Bronchial epithelial cell (primary cell): ENCODE results near the gene DRG2. TPM values are rescaled to one million over a fixed set of nuclear protein-coding genes. Genes with fewer than 3 reads are reported as not detected.

Source experiments
- DNase-seq: peaks from one replicate; pipeline ENCODE4 v3.0.0-alpha.2; 2010; ENCODE audit warnings: low read depth
- FAIRE-seq: peaks from 2 replicates; lab custom pipeline; 2011; peaks lifted over from hg19 to GRCh38; lab: Jason Lieb, UNC
- H3K27me3 ChIP-seq: 2 replicates; pipeline ENCODE4 v1.5.1; 2011; ENCODE audit warnings: low read length; ENCODE audit not compliant: control insufficient read depth, insufficient read depth
- H3K36me3 ChIP-seq: 2 replicates; pipeline ENCODE4 v1.5.1; 2011; ENCODE audit warnings: low read length; ENCODE audit not compliant: control insufficient read depth, insufficient read depth
- H3K4me3 ChIP-seq: 2 replicates; pipeline ENCODE4 v1.5.1; 2011; ENCODE audit warnings: mild to moderate bottlenecking, low read depth, low read length, control low read depth
- CTCF ChIP-seq: IDR thresholded peaks from 2 replicates; pipeline ENCODE4 v1.5.1; 2011; ENCODE audit warnings: mild to moderate bottlenecking, moderate library complexity, low read length, control low read depth, inconsistent platforms; ENCODE audit not compliant: insufficient read depth, severe bottlenecking
- total RNA-seq: library from RNA; depleted of rRNA; stranded (reverse); fragments of >200 nt; gene quantifications from 2 replicates; pipeline ENCODE4 v1.2.1, GENCODE V29; 2014

DRG2 gene
- total RNA-seq, 1 donor from 2014 or later: 23.7 TPM

- TF ChIP-seq CTCF: no peak
- Histone ChIP-seq H3K36me3 (peaks cover 5% of the 10 kb centered on the region), H3K27me3 (no peaks in the 10 kb centered on the region), H3K4me3 (no peak overlapping the region)
- DNase-seq (peak; percentile 91), FAIRE-seq (no peak)
These were observed 46.0 kb upstream of the DRG2 start for GRCh38 chr17:18041776-18042175.

- no peaks in the 10 kb centered on the region for H3K27me3 ChIP-seq
- H3K36me3 ChIP-seq: peaks cover 8% of the 10 kb centered on the region
- FAIRE-seq: no peak
- H3K4me3 ChIP-seq: no peak overlapping the region
- no peak for DNase-seq
- TF ChIP-seq CTCF: no peak
These were observed 44.8 kb upstream of the DRG2 start for GRCh38 chr17:18042983-18043382.

GRCh38 chr17:18043491-18043890 lies 44.3 kb upstream of the DRG2 start:
- peak; percentile 18 for TF ChIP-seq CTCF
- no peak for FAIRE-seq
- Histone ChIP-seq H3K36me3 (peaks cover 8% of the 10 kb centered on the region), H3K4me3 (no peak overlapping the region), H3K27me3 (no peaks in the 10 kb centered on the region)
- peak; percentile 35 for DNase-seq

GRCh38 chr17:18044609-18045008 lies 43.1 kb upstream of the DRG2 start:
- FAIRE-seq: no peak

GRCh38 chr17:18045691-18046350 lies 41.9 kb upstream of the DRG2 start:
- Histone ChIP-seq H3K27me3 (no peaks in the 10 kb centered on the region), H3K4me3 (no peak overlapping the region), H3K36me3 (peaks cover 8% of the 10 kb centered on the region)
- DNase-seq (no peak), FAIRE-seq (no peak)
- no peak for TF ChIP-seq CTCF

More at GRCh38 chr17:18044609-18045008, 43.1 kb upstream of the DRG2 start:
- DNase-seq: no peak
- peaks cover 8% of the 10 kb centered on the region for H3K36me3 ChIP-seq
- TF ChIP-seq CTCF: no peak
- H3K27me3 ChIP-seq: no peaks in the 10 kb centered on the region
- no peak overlapping the region for H3K4me3 ChIP-seq

- Histone ChIP-seq H3K27me3 (no peaks in the 10 kb centered on the region), H3K4me3 (no peak overlapping the region), H3K36me3 (peaks cover 9% of the 10 kb centered on the region)
- TF ChIP-seq CTCF: no peak
- FAIRE-seq: no peak
- no peak for DNase-seq
These were observed 32.2 kb upstream of the DRG2 start for GRCh38 chr17:18055597-18055996.
